CD4-positive, alpha-beta T cell (primary cell): Measurements from ENCODE around the gene ARNT2. TPM values are rescaled to one million over a fixed set of nuclear protein-coding genes. Genes with fewer than 3 reads are reported as not detected.

ENCODE experiments used
- ATAC-seq: fragments of 200-7000 bp; cut with Tn5 transposase; one replicate; pipeline ENCODE4 v1.10.0; 2022; ENCODE audit warnings: mild to moderate bottlenecking; ENCODE audit not compliant: poor library complexity
- CTCF ChIA-PET: fragments of 350-600 bp; sonication (Branson Sonifier 250); formaldehyde crosslinking; loops from one replicate; lab custom pipeline; 2021; ENCODE audit warnings: antibody characterized with exemption, inconsistent platforms; lab: Charles Lee
- POLR2A ChIA-PET: fragments of 350-600 bp; sonication (Branson Sonifier 250); formaldehyde crosslinking; loops from one replicate; lab custom pipeline; 2021; ENCODE audit warnings: antibody characterized with exemption, inconsistent platforms; lab: Charles Lee
- DNase-seq, 14 experiments: peaks; one replicate each; pipeline ENCODE4 v3.0.0-alpha.2; 2013 to 2020; ENCODE audit warnings: mixed read lengths in 2 of 14
- H3K27ac ChIP-seq, 2 donors: one replicate each; pipeline versions ENCODE4 v1.5.1 to v1.7.0; 2013; ENCODE audit warnings: low read length in 2 of 2, low read depth in 1 of 2, mild to moderate bottlenecking in 1 of 2
- H3K27me3 ChIP-seq, 2 experiments: 1 replicate in 1 of 2; 2 replicates in 1 of 2; pipeline versions ENCODE4 v1.6.1 to v1.7.0; 2013; ENCODE audit warnings: low read length in 2 of 2, control low read depth in 1 of 2, mild to moderate bottlenecking in 1 of 2, moderate library complexity in 1 of 2; ENCODE audit not compliant: insufficient read depth in 2 of 2, control insufficient read depth in 1 of 2
- H3K36me3 ChIP-seq: one replicate; pipeline ENCODE4 v1.6.1; 2013; ENCODE audit warnings: low read length, control low read depth; ENCODE audit not compliant: insufficient read depth
- H3K4me1 ChIP-seq: one replicate; pipeline ENCODE4 v1.6.1; 2013; ENCODE audit warnings: low read length, control low read depth; ENCODE audit not compliant: insufficient read depth
- H3K4me3 ChIP-seq: one replicate; pipeline ENCODE4 v1.5.1; 2013; ENCODE audit warnings: mild to moderate bottlenecking, low read length, moderate library complexity
- H3K9me3 ChIP-seq, 2 experiments: 1 replicate in 1 of 2; 2 replicates in 1 of 2; pipeline versions ENCODE4 v1.6.1 to v1.7.0; 2013; ENCODE audit warnings: low read length in 2 of 2, mild to moderate bottlenecking in 2 of 2, control low read depth in 1 of 2, moderate library complexity in 1 of 2; ENCODE audit not compliant: control insufficient read depth in 1 of 2, insufficient read depth in 1 of 2
- H3K27ac Mint-ChIP-seq: one replicate; pipeline ENCODE4 v1.8.0; 2020; ENCODE audit warnings: mixed read lengths
- H3K27me3 Mint-ChIP-seq: one replicate; pipeline ENCODE4 v1.8.0; 2021; ENCODE audit warnings: mixed read lengths
- H3K36me3 Mint-ChIP-seq: one replicate; pipeline ENCODE4 v1.8.0; 2021; ENCODE audit warnings: low read depth, mixed read lengths
- H3K4me1 Mint-ChIP-seq: one replicate; pipeline ENCODE4 v1.8.0; 2021; ENCODE audit warnings: low read depth, mixed read lengths
- H3K4me3 Mint-ChIP-seq: one replicate; pipeline ENCODE4 v1.8.0; 2020; ENCODE audit warnings: mild to moderate bottlenecking, mixed read lengths
- H3K9me3 Mint-ChIP-seq: one replicate; pipeline ENCODE4 v1.8.0; 2020; ENCODE audit warnings: mixed read lengths
- CTCF ChIP-seq: fragments of 200-600 bp; IDR thresholded peaks from one replicate; pipeline ENCODE4 v1.8.0; 2022; ENCODE audit warnings: antibody characterized with exemption, mild to moderate bottlenecking
- intact Hi-C, 2 experiments: fragments of 100-400 bp; cut with DNase I in 1 of 2; cut with micrococcal nuclease in 1 of 2; formaldehyde crosslinking; loops; one replicate each; pipeline versions ENCODE4 v1.15.1 to v1.9.0; 2023 to 2025; cut with DNase I, micrococcal nuclease
- total RNA-seq, 174 experiments: library from RNA in 2 of 174; stranded (reverse) in 2 of 174; gene quantifications; one replicate each; pipeline ENCODE4 v1.2.3 and lab custom pipeline; 2021 to 2026

The ARNT2 gene
- total RNA-seq, 2 experiments from 2014 or later = not detected

- H3K27ac ChIP-seq = no peak overlapping the region
- DNase-seq (no peak), ATAC-seq (no peak)
- H3K4me3 Mint-ChIP-seq = no peak overlapping the region
- no peak for TF ChIP-seq CTCF
- H3K36me3 ChIP-seq = no peaks in the 10 kb centered on the region
- H3K36me3 Mint-ChIP-seq = no peaks in the 10 kb centered on the region
- ChIA-PET CTCF (no interaction called here), POLR2A (no interaction called here)
- no peak overlapping the region for H3K27ac Mint-ChIP-seq
- no peaks in the 10 kb centered on the region for H3K9me3 ChIP-seq
- H3K27me3 ChIP-seq = peaks cover 0 to 3% of the 10 kb centered on the region in 2 experiments
- H3K27me3 Mint-ChIP-seq = peaks cover 4% of the 10 kb centered on the region
- intact Hi-C loops = no loop called here
- no peaks in the 10 kb centered on the region for H3K9me3 Mint-ChIP-seq
- no peaks in the 10 kb centered on the region for H3K4me1 ChIP-seq
- H3K4me1 Mint-ChIP-seq = no peaks in the 10 kb centered on the region
- no peak overlapping the region for H3K4me3 ChIP-seq
Measured at GRCh38 chr15:80633221-80633620, 229.0 kb downstream of the ARNT2 start.

GRCh38 chr15:80635953-80636352, 231.8 kb downstream of the ARNT2 start:
- POLR2A ChIA-PET = no interaction called here
- no peaks in the 10 kb centered on the region for H3K36me3 ChIP-seq
- H3K4me1 ChIP-seq = no peaks in the 10 kb centered on the region
- no peak overlapping the region for H3K27ac ChIP-seq
- H3K27me3 ChIP-seq = peaks cover 0 to under 1% of the 10 kb centered on the region in 2 experiments
- ATAC-seq (no peak), DNase-seq (no peak)
- H3K9me3 ChIP-seq = no peaks in the 10 kb centered on the region
- Mint-ChIP-seq H3K36me3 (no peaks in the 10 kb centered on the region), H3K27ac (no peak overlapping the region), H3K4me3 (no peak overlapping the region), H3K9me3 (no peaks in the 10 kb centered on the region), H3K4me1 (no peaks in the 10 kb centered on the region), H3K27me3 (peaks cover 4% of the 10 kb centered on the region)
- no peak for TF ChIP-seq CTCF
- no peak overlapping the region for H3K4me3 ChIP-seq
- CTCF ChIA-PET = no interaction called here
- intact Hi-C loops = no loop called here

DNA sequence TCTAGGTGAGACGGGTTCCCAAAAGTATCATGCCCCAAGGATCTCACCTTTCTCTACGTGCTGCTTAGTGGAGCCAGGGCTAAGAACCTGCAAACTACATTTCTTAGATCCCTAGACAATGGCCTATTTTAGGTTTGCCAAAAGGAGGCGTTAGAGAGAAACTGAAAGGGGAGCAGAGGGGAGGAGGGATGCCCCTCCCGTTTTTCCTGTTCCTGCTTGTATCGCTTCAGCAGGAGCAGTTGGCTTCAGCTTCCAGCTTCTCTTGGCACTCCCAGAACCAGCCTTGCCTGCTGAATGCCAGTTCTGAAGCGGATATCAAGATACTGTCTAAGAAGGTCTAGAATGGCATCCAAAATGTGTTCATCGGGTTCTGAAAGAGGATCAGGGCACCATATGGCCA, 232.5 kb downstream of the ARNT2 start:
- Histone ChIP-seq H3K9me3 (no peaks in the 10 kb centered on the region), H3K27ac (no peak overlapping the region), H3K36me3 (no peaks in the 10 kb centered on the region), H3K4me3 (no peak overlapping the region), H3K4me1 (no peaks in the 10 kb centered on the region), H3K27me3 (no peaks in the 10 kb centered on the region)
- no peaks in the 10 kb centered on the region for H3K4me1 Mint-ChIP-seq
- no peaks in the 10 kb centered on the region for H3K36me3 Mint-ChIP-seq
- intact Hi-C loops = no loop called here
- H3K27ac Mint-ChIP-seq = no peak overlapping the region
- H3K27me3 Mint-ChIP-seq = peaks cover 4% of the 10 kb centered on the region
- ChIA-PET POLR2A (no interaction called here), CTCF (no interaction called here)
- H3K4me3 Mint-ChIP-seq = no peak overlapping the region
- DNase-seq (no peak), ATAC-seq (no peak)
- no peak for TF ChIP-seq CTCF
- H3K9me3 Mint-ChIP-seq = no peaks in the 10 kb centered on the region
